ENCODE results near the gene PRODH2.
A peak's percentile ranks its signal among the peaks of the same experiment; 100 is the strongest.
"Not testable (repeated sequence)": the region's sequence is repeated elsewhere in the genome, so short reads cannot be mapped to it uniquely, and the experiment has no call there.

PRODH2 gene

GRCh38 chr19:35843676-35844481 lies 31.2 kb upstream of the PRODH2 start:
- ATAC-seq = no peak
- no peak for DNase-seq

- DNase-seq (no peak), ATAC-seq (no peak)
Measured at GRCh38 chr19:35842666-35843272, 30.1 kb upstream of the PRODH2 start.

- DNase-seq (no peak), ATAC-seq (no peak)
Measured at GRCh38 chr19:35841961-35842595, 29.4 kb upstream of the PRODH2 start.

GRCh38 chr19:35836096-35836495 lies 23.5 kb upstream of the PRODH2 start:
- not testable (repeated sequence) for DNase-seq, ATAC-seq

- no peak for ATAC-seq
Measured at GRCh38 chr19:35833972-35834371, 21.3 kb upstream of the PRODH2 start.

GRCh38 chr19:35832054-35832453 lies 19.4 kb upstream of the PRODH2 start:
- ATAC-seq = no peak
- no peak for DNase-seq

More at GRCh38 chr19:35833972-35834371, 21.3 kb upstream of the PRODH2 start:
- DNase-seq = no peak

- DNase-seq = no peak
- ATAC-seq = no peak
Measured at GRCh38 chr19:35830986-35831385, 18.3 kb upstream of the PRODH2 start.

- DNase-seq (peak; percentile 64), ATAC-seq (no peak)
Measured at GRCh38 chr19:35828692-35829301, 16.2 kb upstream of the PRODH2 start.

GRCh38 chr19:35824150-35824549 lies 11.5 kb upstream of the PRODH2 start:
- ATAC-seq (no peak), DNase-seq (no peak)

- DNase-seq (no peak), ATAC-seq (no peak)
Measured at GRCh38 chr19:35822579-35822978, 9.9 kb upstream of the PRODH2 start.

GRCh38 chr19:35818445-35818844 lies 5.8 kb upstream of the PRODH2 start:
- no peak for DNase-seq
- no peak for ATAC-seq

GRCh38 chr19:35816846-35817245 lies 4.2 kb upstream of the PRODH2 start:
- ATAC-seq = no peak

GRCh38 chr19:35816262-35816661 lies 3.6 kb upstream of the PRODH2 start:
- DNase-seq (no peak), ATAC-seq (no peak)

More at GRCh38 chr19:35816846-35817245, 4.2 kb upstream of the PRODH2 start:
- no peak for DNase-seq

- ATAC-seq (no peak), DNase-seq (no peak)
Measured at GRCh38 chr19:35813043-35813890, 622 bp upstream of the PRODH2 start.

- DNase-seq (no peak), ATAC-seq (peak; percentile 23)
Measured at GRCh38 chr19:35811317-35812219, 1.1 kb downstream of the PRODH2 start.

- ATAC-seq (no peak), DNase-seq (no peak)
Measured at GRCh38 chr19:35807633-35808032, 5.0 kb downstream of the PRODH2 start.

- no peak for ATAC-seq
- DNase-seq = no peak
Measured at GRCh38 chr19:35806597-35806996, 6.0 kb downstream of the PRODH2 start.

GRCh38 chr19:35805526-35806102 lies 7.0 kb downstream of the PRODH2 start:
- DNase-seq (no peak), ATAC-seq (no peak)

GRCh38 chr19:35801828-35802227 lies 10.8 kb downstream of the PRODH2 start:
- DNase-seq = no peak
- no peak for ATAC-seq

- DNase-seq (peak; percentile 30), ATAC-seq (peak; percentile 30)
Measured at GRCh38 chr19:35797663-35798062, 15.0 kb downstream of the PRODH2 start.

All from stimulated activated naive CD8-positive, alpha-beta T cell treated with anti-CD3 and anti-CD28 coated beads, Interleukin-15, Interleukin-2, amounts not matched to agents 100 U/mL and 50 U/mL, for 24 hours (primary cell).